NCI-H510A (cell line): ENCODE results near the gene OR2M7.
"Not testable (repeated sequence)": the region's sequence is repeated elsewhere in the genome, so short reads cannot be mapped to it uniquely, and the experiment has no call there.

ENCODE experiments used
- DNase-seq: peaks from one replicate; lab custom pipeline; 2025; lab: John Stamatoyannopoulos, UW

OR2M7 gene, protein sequence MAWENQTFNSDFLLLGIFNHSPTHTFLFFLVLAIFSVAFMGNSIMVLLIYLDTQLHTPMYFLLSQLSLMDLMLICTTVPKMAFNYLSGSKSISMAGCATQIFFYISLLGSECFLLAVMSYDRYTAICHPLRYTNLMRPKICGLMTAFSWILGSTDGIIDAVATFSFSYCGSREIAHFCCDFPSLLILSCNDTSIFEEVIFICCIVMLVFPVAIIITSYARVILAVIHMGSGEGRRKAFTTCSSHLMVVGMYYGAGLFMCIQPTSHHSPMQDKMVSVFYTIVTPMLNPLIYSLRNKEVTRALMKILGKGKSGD

DNA sequence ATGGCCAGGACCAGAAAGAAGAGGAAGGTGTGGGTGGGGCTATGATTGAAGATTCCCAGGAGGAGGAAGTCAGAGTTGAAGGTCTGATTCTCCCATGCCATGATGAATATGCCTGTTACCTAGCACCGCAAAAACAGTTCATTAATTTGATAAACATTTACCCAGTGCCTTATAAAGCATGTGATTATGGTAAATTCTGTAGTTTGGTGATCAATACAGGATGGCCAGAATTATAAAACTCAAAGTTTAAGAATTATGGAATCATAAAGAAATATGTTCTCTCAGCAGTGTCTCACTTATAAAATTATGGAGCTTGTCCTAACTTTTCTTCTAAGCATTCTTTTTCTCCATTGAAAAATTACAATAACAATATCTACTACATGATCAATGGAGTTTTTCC is at the start of gene OR2M7:
TSS of gene OR2M7 (minus strand) at position 101 of the 400 bp plus-strand sequence. CDS start at position 101, 0 bp downstream.
- no peak for DNase-seq

DNA sequence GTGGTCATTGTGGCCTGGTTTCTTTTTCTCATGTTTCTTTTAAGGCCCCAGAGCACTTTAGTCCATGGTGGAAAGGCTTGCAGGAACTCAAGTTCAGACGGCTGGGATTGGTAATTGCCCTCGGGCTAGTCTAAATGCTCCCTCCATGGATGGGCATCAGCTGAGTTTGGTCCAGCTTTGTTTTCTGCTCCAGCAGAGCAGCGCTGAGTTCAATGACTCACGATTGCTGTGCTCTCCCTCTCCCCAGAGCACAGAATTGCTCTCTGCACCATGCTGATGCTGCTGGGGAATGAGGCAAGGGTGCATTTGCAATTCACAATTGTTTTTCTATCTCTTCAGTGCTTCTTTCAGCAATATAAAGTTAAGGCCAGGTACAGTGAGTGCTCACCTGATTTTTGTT is 49.4 kb upstream of the OR2M7 start:
- DNase-seq = no peak

DNA sequence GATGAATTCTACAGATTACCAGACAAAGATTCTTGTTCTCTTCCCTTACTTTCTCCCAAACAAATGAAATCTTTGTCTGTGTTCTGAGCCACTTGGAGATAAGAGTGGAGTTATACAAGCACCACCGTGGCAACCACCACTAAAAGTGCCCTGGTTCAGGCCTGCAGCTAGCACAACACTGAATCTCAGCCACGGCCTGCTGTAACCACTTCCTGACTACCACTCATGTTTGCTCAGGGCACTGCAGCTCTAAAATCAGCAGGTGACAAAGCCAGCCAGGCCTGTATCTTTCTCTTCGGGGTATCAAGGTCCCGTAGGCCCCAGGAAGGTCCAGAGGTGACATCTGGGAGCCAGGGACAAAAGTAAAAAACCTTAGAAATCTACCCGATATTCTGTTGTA is 48.0 kb upstream of the OR2M7 start:
- no peak for DNase-seq

DNA sequence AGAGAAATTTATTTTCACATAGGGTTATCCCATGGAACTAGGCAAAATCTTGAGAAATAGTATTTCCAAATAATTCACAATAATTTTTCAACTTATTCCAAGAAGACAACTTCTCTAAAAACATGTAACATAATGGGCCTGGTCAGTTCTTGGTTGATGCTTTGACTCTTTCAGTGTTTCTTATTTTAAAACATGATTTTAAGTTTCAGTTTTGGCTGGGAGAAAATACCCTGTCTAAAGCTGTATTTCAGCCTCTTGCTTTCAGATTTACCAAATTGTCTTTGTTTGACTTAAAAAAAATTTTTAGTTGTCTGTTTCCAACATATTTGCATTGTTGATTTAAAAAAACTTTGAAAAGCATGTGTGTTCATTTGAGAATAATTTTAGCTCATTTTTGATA is 42.2 kb upstream of the OR2M7 start:
- DNase-seq = no peak

DNA sequence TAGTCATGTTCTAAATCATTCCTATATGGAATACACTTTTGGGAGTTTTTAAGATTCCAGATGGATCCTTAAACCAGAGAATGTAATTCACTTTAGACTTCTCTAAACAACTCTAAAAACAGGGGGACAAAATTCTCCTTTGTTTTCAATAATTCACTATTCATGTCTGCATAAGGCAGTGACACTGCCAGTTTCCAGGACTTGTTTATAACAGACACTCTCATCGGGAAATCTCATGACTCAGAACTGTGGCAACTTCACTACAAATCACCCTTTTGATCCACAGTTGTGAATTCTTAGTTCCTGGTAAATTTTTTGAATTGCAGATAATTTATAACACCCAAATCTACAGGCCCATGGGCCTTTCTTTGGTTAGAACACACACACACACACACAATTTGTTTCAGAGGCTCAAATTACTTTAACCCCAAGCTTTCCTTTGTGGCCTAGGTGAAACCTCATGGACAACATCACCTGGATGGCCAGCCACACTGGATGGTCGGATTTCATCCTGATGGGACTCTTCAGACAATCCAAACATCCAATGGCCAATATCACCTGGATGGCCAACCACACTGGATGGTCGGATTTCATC is 36.9 kb upstream of the OR2M7 start, which contains the start of gene OR2T4:
TSS of gene OR2T4 (plus strand) at position 545 of the 595 bp plus-strand sequence. CDS start at position 545, 0 bp downstream.
- DNase-seq = no peak

DNA sequence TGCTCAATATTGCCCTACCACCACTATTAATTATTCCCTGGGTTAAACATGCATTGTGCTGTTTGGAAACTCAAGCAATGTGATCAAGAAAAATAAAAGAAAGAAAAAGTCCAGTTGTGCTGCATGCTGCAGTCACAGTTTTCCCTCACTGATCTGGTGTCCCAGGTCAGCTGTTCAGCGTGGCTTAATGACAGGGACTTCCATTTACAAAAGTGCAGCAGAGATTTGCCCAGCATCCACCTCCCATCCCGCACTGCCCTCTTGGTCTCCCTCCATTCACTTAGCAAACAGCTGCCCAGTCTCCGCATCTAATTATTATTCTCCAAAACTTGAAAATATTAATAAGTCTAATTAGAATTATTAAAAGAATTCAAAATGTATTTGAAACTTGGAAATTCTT is 35.0 kb upstream of the OR2M7 start:
- DNase-seq = no peak

DNA sequence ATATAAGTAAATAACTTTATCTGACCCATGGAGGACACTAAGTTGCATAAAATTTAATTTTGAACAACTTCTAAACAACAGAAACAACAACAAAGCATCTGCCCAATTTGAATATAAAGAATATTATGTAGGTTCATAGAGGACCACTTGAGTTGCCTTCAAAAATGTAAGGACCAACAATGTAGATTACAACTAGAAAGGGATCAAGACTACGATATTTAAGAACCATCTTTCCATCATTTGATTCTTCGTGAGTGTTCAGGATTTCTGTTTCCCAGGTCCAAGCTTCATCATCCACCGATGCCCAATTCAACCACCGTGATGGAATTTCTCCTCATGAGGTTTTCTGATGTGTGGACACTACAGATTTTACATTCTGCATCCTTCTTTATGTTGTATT is 24.1 kb upstream of the OR2M7 start, which contains the start of gene OR14C36:
TSS of gene OR14C36 (plus strand) at position 301 of the 400 bp plus-strand sequence. CDS start at position 301, 0 bp downstream.
- DNase-seq = no peak

DNA sequence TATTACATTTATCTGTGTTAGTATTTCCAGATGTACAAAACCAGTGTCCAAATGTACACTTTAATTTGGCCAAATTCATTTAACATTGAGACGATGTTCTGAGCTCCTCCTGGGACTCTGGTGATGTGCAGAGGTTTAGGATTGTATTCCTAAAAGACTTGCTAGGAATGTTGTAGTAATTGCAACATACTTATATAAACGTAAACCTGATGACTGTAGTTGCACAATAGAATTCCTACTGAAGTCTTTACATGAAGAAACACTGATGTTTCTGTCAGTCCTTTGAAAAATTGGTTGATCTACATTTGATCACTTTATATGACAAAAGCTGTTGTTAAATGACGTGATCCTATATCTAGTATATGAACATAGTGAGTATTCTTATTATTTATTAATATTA is 19.1 kb upstream of the OR2M7 start:
- DNase-seq = no peak

DNA sequence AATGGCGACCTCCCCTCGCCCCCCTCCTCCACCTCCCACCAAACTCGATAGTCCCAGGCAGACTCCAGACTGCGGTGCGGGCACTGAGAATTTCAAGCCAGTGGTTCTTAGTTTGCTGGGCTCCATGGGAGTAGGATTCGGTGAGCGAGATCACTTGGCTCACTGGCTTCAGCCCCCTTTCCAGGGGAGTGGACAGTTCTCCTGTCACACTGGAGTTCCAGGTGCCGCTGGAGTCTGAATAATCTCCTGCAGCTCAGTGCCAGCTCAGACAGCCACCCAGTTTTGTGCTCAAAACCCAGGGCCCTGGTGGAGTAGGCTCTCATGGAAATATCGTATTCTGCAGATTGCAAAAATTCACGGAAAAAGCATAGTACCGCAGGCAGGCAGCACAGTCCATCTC is 7.6 kb downstream of the OR2M7 start:
- no peak for DNase-seq

DNA sequence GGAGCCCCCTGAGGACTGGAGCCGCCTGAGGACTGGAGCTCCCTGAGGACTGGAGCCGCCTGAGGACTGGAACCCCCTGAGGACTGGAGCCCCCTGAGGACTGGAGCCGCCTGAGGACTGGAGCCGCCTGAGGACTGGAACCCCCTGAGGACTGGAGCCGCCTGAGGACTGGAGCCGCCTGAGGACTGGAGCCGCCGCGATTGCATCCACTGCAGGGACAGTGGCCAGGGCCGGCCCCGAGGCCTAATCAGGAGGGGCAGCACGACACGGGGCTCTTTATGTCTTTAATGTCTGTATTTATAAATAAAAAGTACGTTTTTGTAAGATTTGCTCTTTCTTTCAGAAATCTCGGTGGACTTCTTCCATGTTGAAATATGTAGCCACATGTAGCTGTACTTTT is 17.6 kb downstream of the OR2M7 start:
- DNase-seq = not testable (repeated sequence)

DNA sequence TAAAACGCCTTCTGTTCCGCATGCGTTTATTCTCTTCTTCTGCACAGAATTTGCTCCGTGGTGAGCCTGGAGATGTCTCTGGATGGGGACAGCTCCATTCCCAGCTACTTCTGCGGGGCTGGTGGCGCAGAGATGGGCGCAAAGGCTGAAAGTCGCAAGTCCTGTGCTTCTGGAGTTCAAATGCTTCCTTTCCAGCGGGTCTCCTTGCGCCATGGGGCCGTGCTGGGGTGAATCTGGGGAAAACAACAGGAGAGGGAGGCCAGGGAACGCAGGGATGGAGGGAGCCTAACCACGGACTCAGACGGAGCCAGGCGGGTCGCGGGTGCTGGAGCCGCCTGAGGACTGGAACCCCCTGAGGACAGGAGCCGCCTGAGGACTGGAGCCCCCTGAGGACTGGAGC is 18.3 kb downstream of the OR2M7 start:
- DNase-seq = no peak

DNA sequence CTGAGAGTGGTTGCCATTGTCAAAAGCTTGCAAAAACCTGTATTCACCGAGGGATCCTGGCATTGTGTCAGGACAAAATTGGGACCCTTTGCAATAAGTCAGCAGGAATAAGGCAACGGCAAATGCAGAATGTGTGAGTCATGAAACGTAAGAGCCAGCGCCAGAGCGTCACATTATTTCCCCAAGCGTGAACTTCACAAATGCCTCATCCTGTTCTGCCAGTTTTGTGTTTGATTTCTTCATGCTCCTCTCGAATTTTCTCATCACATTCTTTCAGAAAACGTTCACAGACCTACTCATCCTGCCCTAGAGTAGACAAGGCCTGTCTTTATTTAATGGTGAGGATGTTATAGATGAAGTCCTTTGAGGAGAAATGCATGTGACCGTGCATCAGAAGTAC is 18.7 kb downstream of the OR2M7 start:
- not testable (repeated sequence) for DNase-seq

DNA sequence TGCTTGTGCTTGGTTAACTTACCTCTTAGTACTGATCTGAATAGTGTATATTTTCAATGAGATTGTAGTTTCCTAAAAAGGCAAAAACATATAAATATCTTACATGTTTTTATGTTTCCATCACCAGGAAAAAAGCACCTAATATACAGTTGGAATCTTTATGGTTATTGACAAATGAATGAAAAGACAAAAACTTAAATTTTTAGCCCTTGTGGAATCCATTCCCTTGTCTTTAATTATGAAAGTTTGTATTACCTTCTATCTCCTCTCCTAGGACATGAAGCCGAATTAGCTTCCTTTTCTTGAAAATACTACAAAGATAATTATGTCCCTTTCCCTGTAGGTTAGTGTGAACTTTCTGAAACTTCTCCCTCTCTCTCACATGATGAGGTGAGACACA is 21.0 kb downstream of the OR2M7 start, which contains the start of gene OR2T12:
TSS of gene OR2T12 (minus strand) at position 101 of the 400 bp plus-strand sequence. CDS start 7,846 bp downstream, outside the sequence.
- no peak for DNase-seq

DNA sequence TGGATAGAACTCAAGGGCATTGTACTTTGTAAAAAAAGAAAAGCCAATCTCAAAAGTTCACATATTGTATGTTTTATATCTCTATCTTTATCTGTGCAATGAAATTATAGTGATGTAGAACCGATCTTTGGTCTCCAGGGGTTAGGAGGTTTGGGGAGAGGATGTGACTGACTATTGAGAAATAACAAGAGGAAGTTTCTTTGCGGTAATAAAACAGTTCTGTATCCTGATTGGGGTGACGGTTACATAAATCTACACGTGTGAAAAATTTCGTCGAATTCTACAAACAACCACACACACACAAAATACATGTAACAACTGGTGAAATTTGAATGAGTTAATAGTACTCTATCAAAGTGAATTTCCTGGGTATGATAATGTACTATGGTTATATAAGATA is 36.0 kb downstream of the OR2M7 start:
- no peak for DNase-seq

DNA sequence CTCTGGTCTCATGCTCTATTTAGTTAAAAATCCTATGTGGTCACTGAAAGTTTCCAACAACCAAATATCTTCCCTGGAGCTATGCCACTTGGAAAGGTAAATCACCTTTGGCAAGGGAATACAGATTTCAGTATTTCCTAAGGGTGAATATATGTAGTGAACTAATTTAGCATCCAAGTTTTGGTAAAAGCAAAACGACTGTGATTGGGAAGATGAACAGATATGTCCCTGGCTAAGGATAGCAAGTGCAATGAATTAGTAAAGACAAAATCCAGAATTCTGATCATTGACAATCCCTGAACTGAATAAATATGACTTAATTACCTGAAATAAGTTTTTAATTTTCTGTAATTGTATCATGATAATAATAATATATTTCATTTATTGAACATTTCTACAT is 46.5 kb downstream of the OR2M7 start, which contains the start of gene OR2T33:
TSS of gene OR2T33 (minus strand) at position 101 of the 400 bp plus-strand sequence. CDS start 4,162 bp downstream, outside the sequence.
- DNase-seq = no peak
